Measurements from ENCODE around the gene DFFB.

DNA sequence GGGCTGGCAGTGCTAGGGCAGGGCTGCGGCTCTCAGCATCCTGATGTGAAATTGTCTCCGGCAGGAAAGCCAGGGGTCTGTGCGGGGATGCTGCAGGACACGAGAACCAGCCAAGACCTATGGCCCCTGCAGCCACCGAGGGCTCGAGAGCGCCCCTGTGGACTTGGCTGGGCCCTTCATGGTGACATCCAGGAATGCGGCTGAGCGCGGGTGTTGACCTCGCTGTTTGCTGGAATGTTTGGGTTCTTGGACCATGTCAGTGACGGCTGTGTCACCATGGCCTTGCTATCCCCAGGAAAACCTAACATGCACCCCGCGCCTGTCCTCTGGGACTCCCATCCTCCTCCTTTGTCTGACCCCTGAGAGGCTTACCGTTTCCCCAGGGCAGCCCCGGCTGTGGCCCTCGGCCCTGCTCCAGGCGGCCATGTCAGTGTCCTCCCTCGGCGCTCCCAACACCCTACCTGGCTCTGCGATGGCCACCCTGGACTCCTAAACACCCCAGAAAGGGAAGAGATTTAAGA, 57.1 kb downstream of the DFFB start:
- TF ChIP-seq CTCF (IDR thresholded peaks at IDR 0.05; ENCODE audit: extremely low read depth in 1 of 2, insufficient read depth in 1 of 2, low read depth in 1 of 2, low read length in 2 of 2) (no peak), MYC (IDR thresholded peaks at IDR 0.05; ENCODE audit: low read depth, low read length) (no peak), POLR2AphosphoS5 (IDR thresholded peaks at IDR 0.05; ENCODE audit: insufficient read depth, low read depth, low read length) (no peak), POLR2A (IDR thresholded peaks at IDR 0.05; ENCODE audit: low read depth, low read length) (no peak)
